G401.6 (cell line): Measurements from ENCODE around the gene ZMIZ1.

Experiments used
- FAIRE-seq: peaks from 2 replicates; lab custom pipeline; 2012; peaks lifted over from hg19 to GRCh38; lab: Jason Lieb, UNC

ZMIZ1 gene

DNA sequence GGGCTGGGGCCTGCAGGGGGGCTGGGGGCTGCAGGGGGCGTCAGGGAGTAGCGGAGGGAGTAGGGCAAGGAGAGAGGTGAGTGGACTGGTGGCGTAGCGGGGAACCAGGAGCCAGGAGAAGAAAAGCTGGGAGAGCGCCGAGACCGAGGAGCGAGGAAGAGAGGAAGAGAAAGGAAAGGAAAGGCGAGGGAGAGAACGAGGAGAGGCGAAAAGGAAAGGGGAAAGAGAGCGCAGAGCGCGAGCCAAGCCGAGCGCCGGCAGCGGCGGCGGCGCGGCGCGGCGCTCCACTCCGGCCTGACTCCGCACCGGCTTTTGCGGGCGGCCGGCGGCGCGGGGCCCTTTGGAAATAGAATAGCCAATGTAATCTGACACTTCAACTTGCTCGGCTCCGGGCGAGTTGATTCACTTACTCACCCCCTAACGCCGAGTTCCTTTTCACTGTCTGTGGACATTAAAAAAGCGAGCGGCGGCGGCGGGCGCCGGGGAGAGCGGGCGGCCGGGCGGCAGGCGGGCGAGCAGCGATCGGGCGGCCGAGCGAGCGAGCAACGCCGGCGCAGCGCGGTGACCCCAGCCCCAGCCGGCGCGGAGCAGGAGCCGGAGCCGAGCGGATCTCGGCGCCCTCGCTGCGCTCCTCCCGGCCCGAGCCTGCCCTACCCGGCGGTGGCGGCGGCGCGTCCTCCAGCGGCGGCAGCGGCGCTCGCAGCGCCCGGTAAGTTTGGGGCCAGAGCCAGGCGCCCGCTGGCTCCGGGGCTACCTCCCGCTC lies at the start of gene ZMIZ1:
TSS of gene ZMIZ1 (plus strand) at position 405 of the 763 bp plus-strand sequence. CDS start 132,667 bp downstream, outside the sequence.
- FAIRE-seq: no peak

GRCh38 chr10:79019441-79020014 lies 49.2 kb upstream of the ZMIZ1 start:
- FAIRE-seq: no peak

GRCh38 chr10:79020015-79020491 lies 48.7 kb upstream of the ZMIZ1 start:
- no peak for FAIRE-seq

DNA sequence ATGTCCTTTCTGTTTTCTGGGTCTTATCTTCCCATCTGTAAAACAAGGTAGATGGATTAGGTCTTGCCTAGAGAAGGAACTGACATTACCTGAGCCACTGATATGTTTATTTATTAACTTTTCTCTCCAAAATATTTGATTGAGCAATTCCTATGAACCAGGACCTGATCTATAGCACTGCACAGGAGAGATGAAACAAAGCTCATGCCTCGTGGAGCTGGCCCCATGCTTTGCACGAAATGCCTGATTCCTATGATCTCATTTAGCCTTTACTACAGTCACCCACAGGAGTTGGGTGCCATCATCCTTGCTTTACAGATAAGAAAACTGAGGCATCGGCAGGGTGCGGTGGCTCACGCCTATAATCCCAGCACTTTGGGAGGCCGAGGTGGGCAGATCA lies 48.2 kb upstream of the ZMIZ1 start:
- FAIRE-seq: no peak

DNA sequence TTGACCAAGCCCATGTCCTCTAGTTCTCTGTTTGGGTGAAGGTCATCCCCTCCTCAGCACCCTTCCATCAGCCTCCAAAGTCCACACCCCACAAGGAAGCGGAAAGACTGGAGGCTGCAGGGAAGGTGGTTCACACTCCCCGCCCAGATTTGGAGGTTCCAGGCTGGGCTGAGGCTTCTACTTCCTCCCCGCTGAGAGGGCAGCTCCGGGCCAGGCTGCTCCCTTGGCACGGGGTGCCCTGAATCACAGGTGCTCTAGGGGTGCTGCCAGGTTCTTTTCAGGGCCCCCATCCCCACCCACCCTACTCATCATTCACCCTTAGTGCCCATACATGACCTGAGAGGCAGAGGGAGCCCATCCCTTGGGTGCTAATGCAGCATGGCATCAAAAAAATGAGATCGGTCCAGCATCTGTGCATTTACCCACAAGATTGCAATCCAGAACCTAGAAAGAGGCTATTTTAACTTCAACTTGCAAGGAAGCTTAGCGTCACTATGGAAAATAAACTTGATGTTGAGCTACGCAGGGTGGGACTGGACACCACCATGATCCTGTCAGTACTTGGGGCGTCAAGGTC lies 47.3 kb upstream of the ZMIZ1 start:
- no peak for FAIRE-seq

- FAIRE-seq: no peak
These were observed 46.7 kb upstream of the ZMIZ1 start for GRCh38 chr10:79021948-79022499.

DNA sequence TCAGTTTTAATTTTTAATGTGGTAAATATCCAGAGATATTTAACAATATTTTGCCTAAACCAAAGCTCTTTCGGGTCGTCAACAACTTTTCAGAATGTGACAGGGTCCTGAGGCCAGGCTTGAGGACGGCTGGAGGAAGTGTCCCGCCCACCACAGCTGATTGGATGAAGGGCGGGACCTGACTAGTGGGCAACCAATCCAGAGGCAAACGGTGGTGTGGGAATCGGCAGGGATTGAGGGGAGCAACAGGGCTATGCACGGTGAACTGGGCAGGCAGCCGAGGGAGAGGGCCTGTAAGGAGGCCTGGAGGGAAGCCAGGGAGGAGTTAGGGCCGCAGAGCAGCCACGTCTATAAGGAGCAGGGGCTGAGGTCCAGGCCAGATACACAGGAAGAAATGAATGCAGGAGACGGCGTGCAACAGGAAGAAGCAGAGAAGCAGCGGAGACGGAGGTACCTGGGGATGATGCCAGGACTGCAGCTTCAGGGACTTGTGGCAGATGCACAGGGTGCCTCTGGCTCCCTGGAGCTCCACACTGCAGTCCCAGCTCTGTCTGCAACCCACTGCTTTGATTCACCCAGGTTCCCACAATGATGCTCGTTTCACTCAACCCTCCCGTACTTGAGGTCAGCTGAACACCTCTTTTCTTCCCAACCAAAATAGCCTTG lies 46.1 kb upstream of the ZMIZ1 start:
- no peak for FAIRE-seq

DNA sequence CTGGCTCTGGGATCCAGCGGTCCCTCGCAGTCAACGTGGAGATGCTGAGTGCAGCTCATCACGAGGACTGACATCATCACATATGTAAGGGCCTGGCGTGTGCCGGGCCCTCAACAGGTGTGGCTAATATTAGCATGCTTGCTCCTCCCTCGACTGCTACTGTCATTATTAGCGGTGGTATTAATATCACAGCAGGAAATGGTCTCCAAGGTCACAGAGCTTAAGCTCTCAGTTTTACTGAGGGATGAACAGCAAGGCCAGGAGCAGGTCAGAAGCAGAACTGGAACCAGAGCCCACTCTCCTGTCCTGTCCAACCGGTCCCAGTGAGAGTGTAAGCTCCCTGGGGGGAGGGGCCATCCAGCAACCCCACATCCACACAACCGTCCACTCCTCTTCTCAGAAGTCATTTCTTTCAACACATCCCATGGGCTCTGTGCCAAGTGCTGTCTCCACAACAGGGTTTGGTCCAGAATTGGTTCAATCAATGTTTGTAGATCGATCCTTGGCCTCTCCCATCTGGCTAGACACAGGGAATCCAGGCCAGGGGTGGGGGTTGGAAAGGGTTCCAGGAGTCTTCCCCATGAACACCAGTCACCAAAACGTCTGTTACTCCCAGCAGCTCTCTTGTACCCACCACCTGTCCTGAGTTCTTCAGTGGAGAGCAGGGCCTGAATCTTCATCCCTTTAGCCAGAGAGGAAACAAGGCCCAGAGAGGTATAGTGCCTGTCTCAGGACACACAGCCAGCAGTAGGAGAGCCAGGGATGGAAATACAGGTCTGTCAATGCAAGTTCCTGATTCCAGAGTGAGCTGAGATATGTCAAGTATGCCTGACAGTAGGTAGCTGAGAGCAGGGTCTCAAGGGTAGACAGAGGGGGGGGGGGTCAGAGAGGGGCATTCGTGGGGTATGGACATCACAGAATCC lies 45.3 kb upstream of the ZMIZ1 start:
- FAIRE-seq: no peak

DNA sequence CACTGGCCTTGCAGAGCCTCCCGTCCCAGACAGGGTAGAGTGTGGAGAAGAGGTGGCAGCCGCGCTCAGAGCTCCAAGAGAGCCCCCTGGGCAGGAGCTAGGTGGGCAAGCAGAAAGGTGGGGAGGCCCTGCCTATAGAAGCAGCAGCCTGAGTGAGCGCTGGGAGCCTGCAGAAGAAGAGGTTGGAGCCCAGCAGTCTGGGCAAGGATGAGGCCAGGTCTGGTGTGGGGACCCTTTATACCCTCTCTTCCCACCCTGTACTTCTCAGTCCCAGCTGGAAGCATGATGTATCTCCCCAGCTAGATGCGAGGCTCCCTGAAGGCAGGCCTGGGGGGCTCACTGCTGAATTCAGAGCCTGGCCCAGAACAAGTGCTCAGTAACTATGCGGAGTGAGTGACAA lies 44.5 kb upstream of the ZMIZ1 start:
- no peak for FAIRE-seq

GRCh38 chr10:79024720-79025198 lies 44.0 kb upstream of the ZMIZ1 start:
- FAIRE-seq: no peak

DNA sequence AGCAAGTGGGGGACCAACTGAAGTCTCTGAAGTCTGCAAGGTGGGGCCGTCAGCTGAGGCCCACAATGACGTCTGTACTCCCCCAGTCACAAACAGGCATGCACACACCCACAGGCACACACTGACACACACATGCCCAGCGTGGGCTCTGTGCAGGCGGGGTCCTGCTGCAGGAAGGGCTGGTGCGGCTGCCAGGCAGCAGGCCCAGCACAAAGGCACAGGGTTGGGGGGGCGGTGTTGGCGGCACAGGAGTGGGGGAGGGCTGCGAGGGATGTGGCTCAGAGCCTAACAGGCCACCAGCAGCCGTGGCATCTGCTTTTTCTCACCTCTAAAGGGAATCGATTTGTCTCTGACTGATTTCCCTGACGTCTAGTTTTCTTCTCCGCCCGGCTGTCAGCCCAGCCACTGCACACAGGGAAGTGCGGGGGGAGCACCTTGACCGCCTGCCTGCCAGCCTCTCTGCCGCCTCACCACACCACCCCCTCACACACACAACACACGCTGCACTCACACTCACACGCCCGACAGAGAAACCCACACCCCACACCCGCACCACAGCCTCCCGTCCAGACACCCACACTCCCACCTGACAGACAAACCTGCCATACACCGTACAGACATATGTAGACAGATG lies 43.5 kb upstream of the ZMIZ1 start:
- no peak for FAIRE-seq

- FAIRE-seq: no peak
These were observed 42.4 kb upstream of the ZMIZ1 start for GRCh38 chr10:79026341-79026761.

- no peak for FAIRE-seq
These were observed 42.0 kb upstream of the ZMIZ1 start for GRCh38 chr10:79026806-79027146.

GRCh38 chr10:79027147-79028055 lies 41.4 kb upstream of the ZMIZ1 start:
- FAIRE-seq: no peak

DNA sequence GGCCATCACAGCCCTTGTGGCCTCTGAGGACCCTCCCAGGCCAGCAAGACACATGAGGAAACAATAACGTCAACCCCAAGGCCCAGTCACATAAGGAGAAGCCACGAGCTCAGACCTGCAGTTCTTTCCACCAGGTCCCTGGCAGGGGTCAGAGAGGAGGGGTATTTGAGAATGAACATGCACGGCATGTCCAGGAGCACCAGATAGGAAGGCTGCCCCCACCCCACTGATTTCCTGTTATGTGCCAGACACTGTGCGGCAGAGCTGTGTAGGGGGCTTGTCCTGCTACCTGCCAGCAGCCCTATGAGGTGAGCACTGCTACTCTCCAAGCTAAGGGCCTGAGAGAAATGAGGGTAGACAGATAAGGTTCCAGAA lies 40.7 kb upstream of the ZMIZ1 start:
- FAIRE-seq: no peak

DNA sequence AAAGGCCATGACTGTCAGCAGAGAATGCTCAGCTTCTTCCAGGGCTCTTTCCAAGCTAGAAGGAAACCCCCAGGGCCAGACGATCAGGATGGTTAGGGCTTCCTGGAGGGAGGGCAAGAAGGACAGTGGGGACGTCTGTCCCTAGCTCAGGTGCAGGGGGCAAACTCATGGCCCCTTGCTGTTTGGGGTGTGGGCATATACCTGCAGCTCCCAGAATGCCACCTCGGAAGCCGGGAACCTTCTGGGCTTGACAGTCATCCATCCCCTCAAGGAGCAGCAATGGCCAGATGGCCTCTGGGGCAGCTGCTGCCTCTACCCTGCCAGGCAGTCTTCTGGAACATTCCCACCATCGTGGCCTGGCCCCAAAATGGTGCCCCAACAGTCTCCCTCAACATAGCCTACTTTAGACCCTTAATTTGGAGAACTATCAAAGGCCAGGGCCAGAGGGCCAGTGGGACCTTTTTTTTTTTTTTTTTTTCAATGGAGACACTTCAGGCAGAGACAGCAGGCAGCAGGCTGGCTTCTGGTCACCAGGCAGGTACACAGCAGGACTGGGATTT lies 40.2 kb upstream of the ZMIZ1 start:
- FAIRE-seq: no peak

DNA sequence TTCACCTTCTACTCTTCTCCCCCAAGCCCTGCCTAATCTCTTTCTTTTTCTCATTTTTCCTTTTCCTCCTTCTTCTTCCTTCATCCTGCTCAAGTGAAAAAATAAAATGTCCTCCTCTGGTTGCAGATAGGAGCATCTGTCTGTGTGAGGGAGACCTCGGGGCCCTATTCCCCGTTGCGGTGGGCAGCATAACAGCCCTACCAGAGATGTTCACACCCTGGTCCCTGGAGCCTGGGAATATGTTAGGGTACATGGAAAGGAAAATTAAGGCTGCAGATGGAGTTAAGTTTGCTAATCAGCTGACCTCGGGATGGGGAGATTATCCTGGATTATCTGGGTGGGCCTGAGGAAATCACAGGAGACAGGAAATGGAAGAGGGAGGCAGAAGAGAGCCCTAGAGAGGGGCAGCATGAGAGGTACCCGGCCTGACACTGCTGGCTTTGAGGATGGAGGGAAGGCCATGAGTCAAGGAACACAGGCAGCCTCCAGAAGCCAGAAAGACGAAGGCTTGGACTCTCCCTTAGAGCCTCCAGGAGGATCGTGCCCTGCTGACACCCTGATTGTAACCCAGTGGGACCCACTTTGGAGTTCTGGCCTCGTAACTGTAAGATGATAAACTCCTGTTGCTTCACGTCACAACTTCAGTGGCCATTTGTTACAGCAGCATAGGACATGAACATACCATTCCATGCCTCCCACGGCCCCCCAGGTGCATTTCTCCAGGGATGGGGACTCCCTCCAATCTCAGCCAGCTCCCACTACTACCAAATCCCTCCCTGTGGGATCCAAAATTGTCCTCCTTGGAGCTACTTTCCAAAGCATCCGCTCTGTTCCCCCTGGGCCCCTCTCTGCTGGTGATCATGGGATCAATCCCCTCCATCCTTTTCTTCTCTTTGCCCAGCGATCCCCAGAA lies 39.0 kb upstream of the ZMIZ1 start:
- no peak for FAIRE-seq

DNA sequence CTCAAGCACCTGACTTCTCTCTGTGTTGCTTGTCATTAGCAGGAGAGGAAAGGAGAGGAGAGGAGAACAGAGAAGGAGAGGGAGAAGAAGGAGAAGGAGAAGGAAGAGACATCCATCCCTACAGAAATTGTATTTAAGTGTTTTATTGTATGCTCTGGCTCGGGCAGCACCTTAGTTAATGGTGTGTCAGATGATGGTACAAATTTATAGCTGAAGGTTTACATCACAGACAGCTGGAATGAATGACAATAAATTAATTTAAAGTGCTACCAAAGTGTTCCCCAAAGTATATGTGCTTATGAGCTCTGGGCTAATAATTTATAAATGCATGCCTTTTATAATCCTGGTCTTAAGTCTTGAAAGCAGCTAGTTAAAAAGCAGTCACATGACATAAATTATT lies 38.1 kb upstream of the ZMIZ1 start:
- no peak for FAIRE-seq

- FAIRE-seq: no peak
These were observed 37.0 kb upstream of the ZMIZ1 start for GRCh38 chr10:79031723-79032122.
